KMS-11 (cell line): ENCODE data around the gene DNAH6.

Source experiments
- H2AFZ ChIP-seq: fragments of 200-600 bp; sonication (generic); 2 replicates; pipeline ENCODE4 v1.6.1; 2016; ENCODE audit warnings: antibody characterized with exemption, mixed run types, low read depth
- H3K27ac ChIP-seq: fragments of 200-600 bp; sonication (generic); 2 replicates; pipeline ENCODE4 v1.6.1; 2016; ENCODE audit warnings: mild to moderate bottlenecking, mixed run types
- H3K27me3 ChIP-seq: fragments of 200-600 bp; sonication (generic); 2 replicates; pipeline ENCODE4 v1.6.1; 2017; ENCODE audit warnings: mild to moderate bottlenecking, low read depth, mixed run types, moderate library complexity; ENCODE audit not compliant: insufficient read depth
- H3K36me3 ChIP-seq: fragments of 200-600 bp; sonication (generic); 2 replicates; pipeline ENCODE4 v1.6.1; 2017; ENCODE audit warnings: mild to moderate bottlenecking, mixed run types; ENCODE audit not compliant: insufficient read depth
- H3K4me1 ChIP-seq: fragments of 200-600 bp; sonication (generic); 2 replicates; pipeline ENCODE4 v1.6.1; 2016; ENCODE audit warnings: mild to moderate bottlenecking, low read depth, mixed run types; ENCODE audit not compliant: poor library complexity, severe bottlenecking
- H3K4me2 ChIP-seq: fragments of 200-600 bp; sonication (generic); 2 replicates; pipeline ENCODE4 v1.7.0; 2016; ENCODE audit warnings: mild to moderate bottlenecking, mixed run types
- H3K4me3 ChIP-seq: fragments of 200-600 bp; sonication (generic); IDR thresholded peaks from 2 replicates; pipeline ENCODE4 v1.6.1; 2017; ENCODE audit warnings: low read depth, low read length, mixed read lengths; ENCODE audit not compliant: insufficient read depth
- H3K79me2 ChIP-seq: fragments of 200-600 bp; sonication (generic); 2 replicates; pipeline ENCODE4 v1.6.1; 2016; ENCODE audit warnings: low read depth, mixed run types; ENCODE audit not compliant: insufficient read depth
- H3K9ac ChIP-seq: fragments of 200-600 bp; sonication (generic); 2 replicates; pipeline ENCODE4 v1.6.1; 2016; ENCODE audit warnings: mild to moderate bottlenecking, mixed run types
- H4K20me1 ChIP-seq: fragments of 200-600 bp; sonication (generic); 2 replicates; pipeline ENCODE4 v1.6.1; 2016; ENCODE audit warnings: mild to moderate bottlenecking, mixed run types; ENCODE audit not compliant: insufficient read depth
- CTCF ChIP-seq: fragments of 200-600 bp; sonication (generic); conservative IDR thresholded peaks from 2 replicates; pipeline ENCODE4 v1.6.1; 2017; ENCODE audit warnings: low read depth, mild to moderate bottlenecking, antibody characterized with exemption, low read length, moderate library complexity, mixed read lengths

DNAH6 gene

GRCh38 chr2:84811839-84812431, 295.6 kb downstream of the DNAH6 start:
- no peak for TF ChIP-seq CTCF
- no peak overlapping the region for H2AFZ ChIP-seq
- H3K79me2 ChIP-seq, result no peaks in the 10 kb centered on the region
- no peak overlapping the region for H3K4me2 ChIP-seq
- no peaks in the 10 kb centered on the region for H3K36me3 ChIP-seq
- H3K9ac ChIP-seq, result no peak overlapping the region
- no peaks in the 10 kb centered on the region for H4K20me1 ChIP-seq
- no peak overlapping the region for H3K4me3 ChIP-seq
- H3K27ac ChIP-seq, result no peak overlapping the region
- no peaks in the 10 kb centered on the region for H3K27me3 ChIP-seq
- peaks cover 20% of the 10 kb centered on the region for H3K4me1 ChIP-seq

DNA sequence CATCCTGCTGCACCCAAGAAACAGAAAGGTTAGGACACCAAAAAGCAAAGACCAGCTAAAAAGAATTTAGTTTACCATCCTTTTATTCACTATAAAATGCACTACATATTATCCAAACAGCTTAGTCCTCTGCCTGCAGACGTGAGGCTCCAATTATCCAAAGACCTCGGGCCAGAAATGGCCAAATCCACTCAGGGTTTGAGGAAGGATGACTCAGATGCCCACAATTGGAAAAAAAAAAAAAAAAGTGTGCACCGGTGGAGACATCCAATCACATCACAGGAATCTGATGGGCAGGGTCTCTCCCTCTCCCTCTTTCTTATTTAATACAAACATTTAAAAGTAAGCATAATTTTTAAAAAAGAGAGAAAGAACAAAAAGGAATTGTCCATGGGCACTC, 298.8 kb downstream of the DNAH6 start:
- Histone ChIP-seq H3K9ac (no peak overlapping the region), H4K20me1 (no peaks in the 10 kb centered on the region), H2AFZ (no peak overlapping the region), H3K36me3 (no peaks in the 10 kb centered on the region), H3K27me3 (no peaks in the 10 kb centered on the region), H3K79me2 (no peaks in the 10 kb centered on the region), H3K4me3 (no peak overlapping the region), H3K4me1 (peaks cover 36% of the 10 kb centered on the region), H3K27ac (no peak overlapping the region), H3K4me2 (no peak overlapping the region; the same call in 1 of the 2 replicates)
- TF ChIP-seq CTCF, result no peak

DNA sequence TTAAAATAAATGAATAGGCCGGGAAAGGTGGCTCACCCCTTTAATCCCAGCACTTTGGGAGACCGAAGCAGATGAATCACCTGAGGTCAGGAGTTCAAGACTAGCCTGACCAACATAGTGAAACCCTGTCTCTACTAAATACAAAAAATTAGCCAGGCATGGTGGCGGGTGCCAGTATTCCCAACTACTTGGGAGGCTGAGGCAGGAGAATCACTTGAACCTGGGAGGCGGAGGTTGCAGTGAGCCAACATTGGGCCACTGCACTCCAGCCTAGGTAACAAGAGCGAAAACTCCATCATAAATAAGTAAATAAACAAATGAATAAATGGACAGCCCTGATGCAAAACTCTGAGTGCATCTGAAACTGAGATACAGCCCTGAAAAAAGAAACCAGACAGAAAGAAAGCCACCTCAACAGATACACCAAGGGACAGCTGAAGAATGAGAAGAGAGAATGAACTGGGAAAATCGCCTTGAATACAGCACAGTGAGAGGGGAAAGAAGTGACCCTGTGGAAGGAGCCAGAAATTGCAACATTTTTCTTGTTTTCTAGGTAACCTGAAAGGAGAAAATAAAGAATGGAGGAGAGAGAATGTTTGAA, 300.2 kb downstream of the DNAH6 start:
- Histone ChIP-seq H3K9ac (no peak overlapping the region), H2AFZ (0 out of 2 replicates have a peak overlapping the region, but pooled peaks have one; percentile 3), H3K36me3 (no peaks in the 10 kb centered on the region), H3K27me3 (no peaks in the 10 kb centered on the region), H3K27ac (peak overlapping the region; percentile 48; the same call in 1 of the 2 replicates), H3K4me3 (no peak overlapping the region), H3K4me1 (peaks cover 36% of the 10 kb centered on the region), H3K79me2 (no peaks in the 10 kb centered on the region), H4K20me1 (no peaks in the 10 kb centered on the region), H3K4me2 (peak overlapping the region; percentile 70)
- no peak for TF ChIP-seq CTCF

GRCh38 chr2:84817239-84817655, 300.9 kb downstream of the DNAH6 start:
- Histone ChIP-seq H3K36me3 (no peaks in the 10 kb centered on the region), H3K9ac (no peak overlapping the region), H3K4me3 (no peak overlapping the region), H2AFZ (no peak overlapping the region), H3K4me1 (peaks cover 36% of the 10 kb centered on the region), H3K4me2 (peak overlapping the region; percentile 70), H3K79me2 (no peaks in the 10 kb centered on the region), H3K27ac (peak overlapping the region; percentile 48; the same call in 1 of the 2 replicates), H3K27me3 (no peaks in the 10 kb centered on the region), H4K20me1 (no peaks in the 10 kb centered on the region)
- no peak for TF ChIP-seq CTCF
